HG03565 (cell line): ENCODE results near the gene OTOP2.
"Not testable (repeated sequence)": the region's sequence is repeated elsewhere in the genome, so short reads cannot be mapped to it uniquely, and the experiment has no call there.

ENCODE experiments used
- ATAC-seq: cut with Tn5 transposase; IDR thresholded peaks from one replicate; pipeline ENCODE4 v1.9.1; 2021; ENCODE audit warnings: mild to moderate bottlenecking, moderate library complexity; ENCODE audit not compliant: unreplicated experiment

The OTOP2 gene

GRCh38 chr17:74901353-74902135 is 22.5 kb upstream of the OTOP2 start:
- no peak for ATAC-seq

- no peak for ATAC-seq
These were observed 21.0 kb upstream of the OTOP2 start for GRCh38 chr17:74903034-74903433.

GRCh38 chr17:74903671-74904070 is 20.4 kb upstream of the OTOP2 start:
- ATAC-seq: no peak

- ATAC-seq: no peak
These were observed 19.2 kb upstream of the OTOP2 start for GRCh38 chr17:74904687-74905409.

GRCh38 chr17:74906214-74906793 is 17.8 kb upstream of the OTOP2 start:
- not testable (repeated sequence) for ATAC-seq

GRCh38 chr17:74907012-74907411 is 17.1 kb upstream of the OTOP2 start:
- no peak for ATAC-seq

GRCh38 chr17:74909097-74909496 is 15.0 kb upstream of the OTOP2 start:
- ATAC-seq: not testable (repeated sequence)

GRCh38 chr17:74911423-74911822 is 12.7 kb upstream of the OTOP2 start:
- ATAC-seq: not testable (repeated sequence)

GRCh38 chr17:74916136-74916850 is 7.8 kb upstream of the OTOP2 start:
- no peak for ATAC-seq

GRCh38 chr17:74916851-74917199 is 7.2 kb upstream of the OTOP2 start:
- no peak for ATAC-seq

- ATAC-seq: no peak
These were observed 6.6 kb upstream of the OTOP2 start for GRCh38 chr17:74917430-74917829.

- no peak for ATAC-seq
These were observed 5.2 kb upstream of the OTOP2 start for GRCh38 chr17:74918906-74919305.

GRCh38 chr17:74919440-74920305 is 4.4 kb upstream of the OTOP2 start:
- no peak for ATAC-seq

GRCh38 chr17:74920306-74920620 is 3.8 kb upstream of the OTOP2 start:
- no peak for ATAC-seq

- ATAC-seq: no peak
These were observed 3.4 kb upstream of the OTOP2 start for GRCh38 chr17:74920642-74921025.

- no peak for ATAC-seq
These were observed 2.9 kb upstream of the OTOP2 start for GRCh38 chr17:74921026-74921681.

GRCh38 chr17:74921769-74922168 is 2.3 kb upstream of the OTOP2 start:
- no peak for ATAC-seq

GRCh38 chr17:74922172-74922571 is 1.9 kb upstream of the OTOP2 start:
- no peak for ATAC-seq

- no peak for ATAC-seq
These were observed 1.2 kb upstream of the OTOP2 start, which contains the start of gene USH1G for GRCh38 chr17:74922694-74923537. Gene USH1G, minus strand, starts transcription at chr17:74923255. Its CDS starts 182 bp downstream, at chr17:74923073.
